H1 (cell line): ENCODE results near the gene RASSF10. TPM values are rescaled to one million over a fixed set of nuclear protein-coding genes. Genes with fewer than 3 reads are reported as not detected.

Experiments
- CTCF ChIA-PET: fragments of 300-600 bp; sonication (Branson Sonifier 250); formaldehyde crosslinking; loops from one replicate; lab custom pipeline; 2021; ENCODE audit not compliant: partially characterized antibody; lab: Charles Lee
- POLR2A ChIA-PET: fragments of 300-600 bp; sonication (Branson Sonifier 250); formaldehyde crosslinking; loops from one replicate; lab custom pipeline; 2021; ENCODE audit warnings: inconsistent platforms; ENCODE audit not compliant: partially characterized antibody; lab: Charles Lee
- DNase-seq, 2 experiments: peaks; one replicate each; pipeline versions ENCODE4 v3.0.0 to v3.0.0-alpha.2; 2010 to 2022; ENCODE audit warnings: low spot score in 2 of 2, low read depth in 1 of 2, mixed read lengths in 1 of 2
- FAIRE-seq: peaks from 2 replicates; lab custom pipeline; 2011; peaks lifted over from hg19 to GRCh38; lab: Jason Lieb, UNC
- H2AFZ ChIP-seq: 2 replicates; pipeline ENCODE4 v1.8.1; 2012; ENCODE audit warnings: low read length, inconsistent platforms
- H2AK5ac ChIP-seq: 2 replicates; pipeline ENCODE4 v1.6.1; 2013; ENCODE audit warnings: low read depth, low read length
- H2BK120ac ChIP-seq: replicated peaks from 2 replicates; pipeline ENCODE3; 2013; ENCODE audit warnings: low read depth, low read length, inconsistent platforms
- H2BK12ac ChIP-seq: 2 replicates; pipeline ENCODE4 v1.6.1; 2013; ENCODE audit warnings: low read depth, low read length
- H2BK15ac ChIP-seq: 2 replicates; pipeline ENCODE4 v1.6.1; 2013; ENCODE audit warnings: low read length
- H2BK20ac ChIP-seq: 2 replicates; pipeline ENCODE4 v1.6.1; 2013; ENCODE audit warnings: low read length
- H2BK5ac ChIP-seq: 2 replicates; pipeline ENCODE4 v1.6.1; 2013; ENCODE audit warnings: low read depth, low read length
- H3K14ac ChIP-seq: 2 replicates; pipeline ENCODE4 v1.6.1; 2013; ENCODE audit warnings: inconsistent platforms; ENCODE audit not compliant: insufficient read length
- H3K18ac ChIP-seq: 2 replicates; pipeline ENCODE4 v1.6.1; 2013; ENCODE audit warnings: low read length; ENCODE audit errors: extremely low read depth
- H3K23ac ChIP-seq: 2 replicates; pipeline ENCODE4 v1.6.1; 2013; ENCODE audit warnings: inconsistent platforms; ENCODE audit not compliant: insufficient read length
- H3K23me2 ChIP-seq: 2 replicates; pipeline ENCODE4 v1.6.1; 2013; ENCODE audit warnings: low read depth, low read length
- H3K27ac ChIP-seq: 2 replicates; pipeline ENCODE4 v1.6.1; 2011; ENCODE audit warnings: low read depth, low read length, inconsistent platforms
- H3K27me3 ChIP-seq, 4 experiments: replicated peaks in 1 of 4; 1 replicate in 1 of 4; 2 replicates in 3 of 4; pipeline versions ENCODE4 v1.6.1 to v1.8.1; 2011 to 2013; ENCODE audit warnings: low read length in 3 of 4, mild to moderate bottlenecking in 3 of 4, inconsistent platforms in 2 of 4, mixed read lengths in 2 of 4, moderate library complexity in 1 of 4; ENCODE audit not compliant: control insufficient read depth in 3 of 4, insufficient read depth in 3 of 4; ENCODE audit errors: extremely low read depth in 1 of 4
- H3K36me3 ChIP-seq, 4 experiments: 2 replicates each; pipeline versions ENCODE4 v1.6.1 to v1.8.1; 2011 to 2013; ENCODE audit warnings: mild to moderate bottlenecking in 4 of 4, low read length in 3 of 4, moderate library complexity in 2 of 4, control low read depth in 1 of 4, inconsistent platforms in 1 of 4; ENCODE audit not compliant: insufficient read depth in 4 of 4, control insufficient read depth in 2 of 4
- H3K4ac ChIP-seq: replicated peaks from 2 replicates; pipeline ENCODE3; 2013; ENCODE audit warnings: low read length, low read depth, mixed read lengths, inconsistent platforms; ENCODE audit not compliant: insufficient read length
- H3K4me1 ChIP-seq, 4 experiments: replicated peaks in 1 of 4; 1 replicate in 1 of 4; 2 replicates in 3 of 4; pipeline versions ENCODE4 v1.6.1 to v1.8.1; 2011 to 2013; ENCODE audit warnings: low read length in 3 of 4, inconsistent platforms in 2 of 4, mixed read lengths in 1 of 4; ENCODE audit not compliant: insufficient read depth in 4 of 4, control insufficient read depth in 3 of 4
- H3K4me2 ChIP-seq, 2 experiments: 2 replicates each; pipeline versions ENCODE4 v1.6.1 to v1.8.1; 2011 to 2013; ENCODE audit warnings: low read depth in 2 of 2, low read length in 2 of 2, control low read depth in 1 of 2, inconsistent platforms in 1 of 2, mild to moderate bottlenecking in 1 of 2; ENCODE audit not compliant: insufficient read depth in 1 of 2
- H3K4me3 ChIP-seq, 4 experiments: fragments of 200-600, 300-600 bp in 1 of 4; sonication (generic), shearing (Covaris generic), sonication (Bioruptor Twin) in 1 of 4; 2 replicates each; pipeline versions ENCODE4 v1.5.1 to v1.8.1; 2011 to 2016; ENCODE audit warnings: low read length in 4 of 4, low read depth in 3 of 4, control low read depth in 2 of 4, inconsistent platforms in 2 of 4, mild to moderate bottlenecking in 2 of 4, mixed read lengths in 1 of 4, moderate library complexity in 1 of 4; ENCODE audit not compliant: insufficient read depth in 2 of 4; ENCODE audit errors: extremely low read depth in 1 of 4
- H3K56ac ChIP-seq: replicated peaks from 2 replicates; pipeline ENCODE3; 2013; ENCODE audit warnings: low read depth, mild to moderate bottlenecking, mixed read lengths, low read length, inconsistent platforms; ENCODE audit not compliant: insufficient read length
- H3K79me1 ChIP-seq: 2 replicates; pipeline ENCODE4 v1.6.1; 2013; ENCODE audit warnings: low read depth, low read length, control low read depth
- H3K79me2 ChIP-seq, 2 experiments: 2 replicates each; pipeline versions ENCODE4 v1.6.1 to v1.8.1; 2012 to 2013; ENCODE audit warnings: low read length in 2 of 2, mild to moderate bottlenecking in 2 of 2, inconsistent platforms in 1 of 2; ENCODE audit not compliant: insufficient read depth in 2 of 2, control insufficient read depth in 1 of 2
- H3K9ac ChIP-seq, 4 experiments: replicated peaks in 1 of 4; 1 replicate in 1 of 4; 2 replicates in 3 of 4; pipeline versions ENCODE4 v1.6.1 to v1.8.1; 2011 to 2013; ENCODE audit warnings: low read depth in 3 of 4, low read length in 3 of 4, control low read depth in 2 of 4, mild to moderate bottlenecking in 2 of 4, moderate library complexity in 2 of 4, inconsistent platforms in 1 of 4; ENCODE audit errors: extremely low read depth in 1 of 4
- H3K9me3 ChIP-seq, 2 experiments: 2 replicates each; pipeline versions ENCODE4 v1.6.1 to v1.8.1; 2012 to 2013; ENCODE audit warnings: mild to moderate bottlenecking in 2 of 2, moderate library complexity in 2 of 2, control low read depth in 1 of 2, inconsistent platforms in 1 of 2, low read depth in 1 of 2, low read length in 1 of 2, mixed read lengths in 1 of 2; ENCODE audit not compliant: insufficient read depth in 2 of 2
- H4K20me1 ChIP-seq, 2 experiments: replicated peaks in 1 of 2; 2 replicates each; pipeline versions ENCODE3 to v1.8.1; 2011 to 2013; ENCODE audit warnings: inconsistent platforms in 2 of 2, low read length in 2 of 2, mild to moderate bottlenecking in 1 of 2; ENCODE audit not compliant: insufficient read depth in 2 of 2, control insufficient read depth in 1 of 2
- H4K5ac ChIP-seq: 2 replicates; pipeline ENCODE4 v1.6.1; 2013; ENCODE audit warnings: low read length, low read depth, mixed read lengths, inconsistent platforms; ENCODE audit not compliant: insufficient read length
- H4K8ac ChIP-seq: 2 replicates; pipeline ENCODE4 v1.8.0; 2013; ENCODE audit warnings: mild to moderate bottlenecking, moderate library complexity, low read length, inconsistent platforms; ENCODE audit not compliant: insufficient read depth; ENCODE audit errors: extremely low read depth
- H4K91ac ChIP-seq: replicated peaks from 2 replicates; pipeline ENCODE3; 2013; ENCODE audit warnings: low read length, mixed read lengths, inconsistent platforms; ENCODE audit not compliant: insufficient read length
- BRCA1 ChIP-seq: IDR thresholded peaks from 2 replicates; pipeline ENCODE4 v1.6.1; 2012; ENCODE audit warnings: low read depth, low read length, improper control_type of control experiment
- CEBPB ChIP-seq: IDR thresholded peaks from 2 replicates; pipeline ENCODE4 v1.6.1; 2012; ENCODE audit warnings: low read depth, low read length
- EGR1 ChIP-seq: IDR thresholded peaks from 2 replicates; pipeline ENCODE4 v1.6.1; 2011; ENCODE audit warnings: low read depth, low read length, borderline replicate concordance
- HDAC2 ChIP-seq, 2 experiments: fragments of 300-600 bp in 1 of 2; sonication (generic) in 1 of 2; IDR thresholded peaks; 2 replicates each; pipeline ENCODE4 v1.6.1; 2011 to 2012; ENCODE audit warnings: low read depth in 2 of 2, low read length in 2 of 2, mild to moderate bottlenecking in 2 of 2, moderate library complexity in 2 of 2, borderline replicate concordance in 1 of 2, inconsistent platforms in 1 of 2
- HDAC6 ChIP-seq: IDR thresholded peaks from one replicate; pipeline ENCODE4 v1.7.1; 2012; ENCODE audit warnings: low read depth, mild to moderate bottlenecking, inconsistent platforms, low read length, moderate library complexity
- JUND ChIP-seq: IDR thresholded peaks from 2 replicates; pipeline ENCODE4 v1.6.1; 2011; ENCODE audit warnings: mild to moderate bottlenecking, improper control_type of control experiment, low read length
- KDM4A ChIP-seq: IDR thresholded peaks from one replicate; pipeline ENCODE4 v1.7.1; 2012; ENCODE audit warnings: low read depth, mild to moderate bottlenecking, moderate library complexity, low read length, inconsistent platforms; ENCODE audit not compliant: severe bottlenecking
- MAX ChIP-seq: IDR thresholded peaks from 2 replicates; pipeline ENCODE4 v1.6.1; 2012; ENCODE audit warnings: inconsistent platforms
- NANOG ChIP-seq: IDR thresholded peaks from 2 replicates; pipeline ENCODE4 v1.6.1; 2011; ENCODE audit warnings: low read length, low read depth, mild to moderate bottlenecking, inconsistent platforms; ENCODE audit not compliant: insufficient read depth, poor library complexity, severe bottlenecking
- RAD21 ChIP-seq, 2 experiments: IDR thresholded peaks in 1 of 2; conservative IDR thresholded peaks in 1 of 2; 2 replicates each; pipeline ENCODE4 v1.6.1; 2011; ENCODE audit warnings: low read depth in 2 of 2, low read length in 2 of 2, improper control_type of control experiment in 1 of 2, inconsistent platforms in 1 of 2, mild to moderate bottlenecking in 1 of 2, moderate library complexity in 1 of 2
- RNF2 ChIP-seq: fragments of 200-900, 300-1000 bp; sonication (generic); IDR thresholded peaks from 2 replicates; pipeline ENCODE4 v1.7.1; 2016; ENCODE audit warnings: borderline replicate concordance, low read depth, mild to moderate bottlenecking, antibody characterized with exemption, low read length; ENCODE audit not compliant: poor library complexity, severe bottlenecking; ENCODE audit errors: missing control alignments
- TAF7 ChIP-seq: optimal IDR thresholded peaks from 2 replicates; pipeline ENCODE3; 2011; ENCODE audit warnings: low read depth, mild to moderate bottlenecking, inconsistent platforms, low read length, moderate library complexity, borderline replicate concordance
- ZNF274 ChIP-seq: IDR thresholded peaks from 2 replicates; pipeline ENCODE4 v1.7.0; 2012; ENCODE audit warnings: low read length, borderline replicate concordance; ENCODE audit errors: extremely low read depth
- WGBS, 2 experiments: shearing (Covaris generic) in 1 of 2; methylation state at CpG; one replicate each; pipeline versions ENCODE4 v1.1.6 to v1.1.7; 2013 to 2015; ENCODE audit warnings: low lambda C conversion rate in 2 of 2, mixed read lengths in 2 of 2, inconsistent platforms in 1 of 2, low coverage in 1 of 2, missing lambda C conversion rate in 1 of 2; ENCODE audit not compliant: insufficient replicate concordance in 2 of 2, insufficient coverage in 1 of 2, insufficient read length in 1 of 2; ENCODE audit errors: extremely low coverage in 1 of 2, missing lambda C conversion rate in 1 of 2; 5-methylcytosine and 5-hydroxymethylcytosine counted together
- polyA plus RNA-seq, 7 experiments: library from polyadenylated mRNA; depleted of rRNA in 3 of 7; stranded (reverse) in 5 of 7; unstranded in 2 of 7; fragments of >200 nt in 5 of 7; fragments of 200-250 nt in 2 of 7; gene quantifications; 1 replicate in 5 of 7; 2 replicates in 1 of 7; 4 replicates in 1 of 7; pipeline versions ENCODE4 v1.2.1 to v1.2.3, GENCODE V29; 2011 to 2013; ENCODE audit warnings: missing spikeins in 2 of 7, mixed read lengths in 2 of 7
- total RNA-seq: library from RNA; stranded (reverse); fragmentation: NEBNext Ultra II Directional; extraction: Animal tissue kit (Norgen Biotek cat#: 25700); gene quantifications from 2 replicates; pipeline ENCODE4 v1.2.1, GENCODE V29; 2021

RASSF10 gene
- total and polyA plus RNA-seq, 2 of the 8 experiments (the other 6 are each of a cell fraction or from before 2014, with no cell fraction given) = 0.51 to 1.8 TPM

- H3K4me1 ChIP-seq = no peaks in the 10 kb centered on the region
- H4K5ac ChIP-seq = no peak overlapping the region
- H3K18ac ChIP-seq = no peak overlapping the region
- FAIRE-seq (no peak), DNase-seq (no peak)
- no peak overlapping the region for H3K4me3 ChIP-seq
- no peak overlapping the region for H2AK5ac ChIP-seq
- H3K23me2 ChIP-seq = no peaks in the 10 kb centered on the region
- POLR2A ChIA-PET = no interaction called here
- H4K8ac ChIP-seq = no peak overlapping the region
- no peak overlapping the region for H2BK15ac ChIP-seq
- H3K27ac ChIP-seq = no peak overlapping the region
- H3K36me3 ChIP-seq = no peaks in the 10 kb centered on the region
- H4K20me1 ChIP-seq = no peaks in the 10 kb centered on the region
- no peak overlapping the region for H2BK20ac ChIP-seq
- no peaks in the 10 kb centered on the region for H3K27me3 ChIP-seq
- no peak overlapping the region for H2AFZ ChIP-seq
- H3K79me1 ChIP-seq = no peaks in the 10 kb centered on the region
- no peak overlapping the region for H3K4me2 ChIP-seq
- WGBS, 2 experiments = 83% methylated on average over 5 of the region's 5 CpGs; no CpG with 5 or more reads in 1 of the 2 experiments
- H2BK5ac ChIP-seq = no peak overlapping the region
- H3K14ac ChIP-seq = no peak overlapping the region
- no peak overlapping the region for H3K56ac ChIP-seq
- H2BK12ac ChIP-seq = no peak overlapping the region
- H4K91ac ChIP-seq = no peak overlapping the region
- no peaks in the 10 kb centered on the region for H3K9me3 ChIP-seq
- no peaks in the 10 kb centered on the region for H3K79me2 ChIP-seq
- H3K4ac ChIP-seq = no peak overlapping the region
- no peak overlapping the region for H2BK120ac ChIP-seq
- no peak overlapping the region for H3K9ac ChIP-seq
- H3K23ac ChIP-seq = no peak overlapping the region
- CTCF ChIA-PET = no interaction called here
- TF ChIP-seq JUND = no peak
- no peak for TF ChIP-seq NANOG
- TF ChIP-seq CEBPB = no peak
- no peak for TF ChIP-seq KDM4A
- TF ChIP-seq RAD21 (IDR thresholded peaks at IDR 0.05 in 1 of 2, conservative IDR thresholded peaks at IDR 0.05 in 1 of 2; ENCODE audit: low read depth in 2 of 2, low read length in 2 of 2) = no peak
- TF ChIP-seq BRCA1 = no peak
- no peak for TF ChIP-seq TAF7
- TF ChIP-seq EGR1 = no peak
- TF ChIP-seq MAX = no peak
- no peak for TF ChIP-seq HDAC6
- TF ChIP-seq HDAC2 (IDR thresholded peaks at IDR 0.05; ENCODE audit: borderline replicate concordance in 1 of 2, low read depth in 2 of 2, low read length in 2 of 2) = no peak
- TF ChIP-seq RNF2 = no peak
- no peak for TF ChIP-seq ZNF274
Observed at GRCh38 chr11:13039126-13039525, 30.0 kb downstream of the RASSF10 start.
